ENCODE results near the gene TMEM121.
"Not testable (repeated sequence)": the region's sequence is repeated elsewhere in the genome, so short reads cannot be mapped to it uniquely, and the experiment has no call there.

TMEM121 gene

GRCh38 chr14:105571181-105571951, 45.0 kb downstream of the TMEM121 start:
- not testable (repeated sequence) for DNase-seq

- DNase-seq = not testable (repeated sequence)
These were observed 45.7 kb downstream of the TMEM121 start for GRCh38 chr14:105572063-105572462.

- DNase-seq = not testable (repeated sequence)
These were observed 47.5 kb downstream of the TMEM121 start for GRCh38 chr14:105573841-105574240.

GRCh38 chr14:105574411-105574810, 48.0 kb downstream of the TMEM121 start:
- DNase-seq = not testable (repeated sequence)

- not testable (repeated sequence) for DNase-seq
These were observed 48.8 kb downstream of the TMEM121 start for GRCh38 chr14:105575016-105575700.

GRCh38 chr14:105576525-105577088, 50.2 kb downstream of the TMEM121 start:
- no peak for DNase-seq

GRCh38 chr14:105577314-105577861, 51.0 kb downstream of the TMEM121 start:
- DNase-seq = no peak

- no peak for DNase-seq
These were observed 51.7 kb downstream of the TMEM121 start for GRCh38 chr14:105578070-105578469.

GRCh38 chr14:105579221-105579620, 52.8 kb downstream of the TMEM121 start:
- not testable (repeated sequence) for DNase-seq

Data from NCI-H187 (cell line).